ENCODE measurements around the gene HES4.

Gene HES4

GRCh38 chr1:1034439-1034781 lies 34.5 kb upstream of the HES4 start:
- Histone ChIP-seq H3K4me1 (ENCODE audit: low read length) (no peaks in the 10 kb centered on the region), H3K9ac (ENCODE audit: low read length) (no peak overlapping the region), H4K20me1 (ENCODE audit: insufficient read depth, low read length) (no peaks in the 10 kb centered on the region), H3F3A (ENCODE audit: insufficient read depth, low read length) (no peaks in the 10 kb centered on the region), H3K4me2 (ENCODE audit: low read depth, low read length) (no peak overlapping the region), H3K27ac (ENCODE audit: low read length) (no peak overlapping the region), H3K36me3 (replicated peaks; ENCODE audit: insufficient read depth, low read length) (no peaks in the 10 kb centered on the region), H3K9me2 (replicated peaks; ENCODE audit: insufficient read depth, low read length) (no peaks in the 10 kb centered on the region), H3K79me2 (ENCODE audit: low read length) (no peaks in the 10 kb centered on the region), H3K4me3 (ENCODE audit: low read length) (no peak overlapping the region), H3K9me3 (replicated peaks; ENCODE audit: insufficient read depth, low read length) (no peaks in the 10 kb centered on the region), H3K27me3 (replicated peaks; ENCODE audit: insufficient read depth, low read length) (peaks cover 74% of the 10 kb centered on the region), H2AFZ (ENCODE audit: low read length) (no peak overlapping the region)
- no peak for DNase-seq
- TF ChIP-seq, protein P1, sequence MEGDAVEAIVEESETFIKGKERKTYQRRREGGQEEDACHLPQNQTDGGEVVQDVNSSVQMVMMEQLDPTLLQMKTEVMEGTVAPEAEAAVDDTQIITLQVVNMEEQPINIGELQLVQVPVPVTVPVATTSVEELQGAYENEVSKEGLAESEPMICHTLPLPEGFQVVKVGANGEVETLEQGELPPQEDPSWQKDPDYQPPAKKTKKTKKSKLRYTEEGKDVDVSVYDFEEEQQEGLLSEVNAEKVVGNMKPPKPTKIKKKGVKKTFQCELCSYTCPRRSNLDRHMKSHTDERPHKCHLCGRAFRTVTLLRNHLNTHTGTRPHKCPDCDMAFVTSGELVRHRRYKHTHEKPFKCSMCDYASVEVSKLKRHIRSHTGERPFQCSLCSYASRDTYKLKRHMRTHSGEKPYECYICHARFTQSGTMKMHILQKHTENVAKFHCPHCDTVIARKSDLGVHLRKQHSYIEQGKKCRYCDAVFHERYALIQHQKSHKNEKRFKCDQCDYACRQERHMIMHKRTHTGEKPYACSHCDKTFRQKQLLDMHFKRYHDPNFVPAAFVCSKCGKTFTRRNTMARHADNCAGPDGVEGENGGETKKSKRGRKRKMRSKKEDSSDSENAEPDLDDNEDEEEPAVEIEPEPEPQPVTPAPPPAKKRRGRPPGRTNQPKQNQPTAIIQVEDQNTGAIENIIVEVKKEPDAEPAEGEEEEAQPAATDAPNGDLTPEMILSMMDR (IDR thresholded peaks at IDR 0.05; ENCODE audit: low read length): no peak
- TF ChIP-seq EZH2phosphoT487 (IDR thresholded peaks at IDR 0.05; ENCODE audit: low read length) (no peak), EZH2 (optimal IDR thresholded peaks at IDR 0.05; ENCODE audit: low read depth, low read length) (no peak)

- Histone ChIP-seq H3K27me3 (replicated peaks; ENCODE audit: insufficient read depth, low read length) (peaks cover 69% of the 10 kb centered on the region), H2AFZ (ENCODE audit: low read length) (no peak overlapping the region), H3K9me3 (replicated peaks; ENCODE audit: insufficient read depth, low read length) (no peaks in the 10 kb centered on the region), H3K4me3 (ENCODE audit: low read length) (no peak overlapping the region), H3K9ac (ENCODE audit: low read length) (no peak overlapping the region), H3K36me3 (replicated peaks; ENCODE audit: insufficient read depth, low read length) (no peaks in the 10 kb centered on the region), H3K9me2 (replicated peaks; ENCODE audit: insufficient read depth, low read length) (no peaks in the 10 kb centered on the region), H3K4me2 (ENCODE audit: low read depth, low read length) (no peak overlapping the region), H3K4me1 (ENCODE audit: low read length) (no peaks in the 10 kb centered on the region), H3K27ac (ENCODE audit: low read length) (no peak overlapping the region), H4K20me1 (ENCODE audit: insufficient read depth, low read length) (no peaks in the 10 kb centered on the region), H3F3A (ENCODE audit: insufficient read depth, low read length) (no peaks in the 10 kb centered on the region), H3K79me2 (ENCODE audit: low read length) (no peaks in the 10 kb centered on the region)
- TF ChIP-seq EZH2 (optimal IDR thresholded peaks at IDR 0.05; ENCODE audit: low read depth, low read length) (no peak), EZH2phosphoT487 (IDR thresholded peaks at IDR 0.05; ENCODE audit: low read length) (no peak)
- TF ChIP-seq, protein P1 (IDR thresholded peaks at IDR 0.05; ENCODE audit: low read length): no peak
- no peak for DNase-seq
Measured at GRCh38 chr1:1033731-1034438, 34.0 kb upstream of the HES4 start.

- Histone ChIP-seq H3K36me3 (replicated peaks; ENCODE audit: insufficient read depth, low read length) (no peaks in the 10 kb centered on the region), H3K9ac (ENCODE audit: low read length) (no peak overlapping the region), H3K4me3 (ENCODE audit: low read length) (peak overlapping the region; percentile 43), H2AFZ (ENCODE audit: low read length) (peak overlapping the region; percentile 45; the same call in 1 of the 2 replicates), H3K9me3 (replicated peaks; ENCODE audit: insufficient read depth, low read length) (no peaks in the 10 kb centered on the region), H3K9me2 (replicated peaks; ENCODE audit: insufficient read depth, low read length) (no peaks in the 10 kb centered on the region), H3K4me2 (ENCODE audit: low read depth, low read length) (peak overlapping the region; percentile 79), H4K20me1 (ENCODE audit: insufficient read depth, low read length) (no peaks in the 10 kb centered on the region), H3K79me2 (ENCODE audit: low read length) (no peaks in the 10 kb centered on the region), H3F3A (ENCODE audit: insufficient read depth, low read length) (no peaks in the 10 kb centered on the region), H3K27ac (ENCODE audit: low read length) (no peak overlapping the region), H3K4me1 (ENCODE audit: low read length) (no peaks in the 10 kb centered on the region), H3K27me3 (replicated peaks; ENCODE audit: insufficient read depth, low read length) (peaks cover 61% of the 10 kb centered on the region)
- TF ChIP-seq EZH2 (optimal IDR thresholded peaks at IDR 0.05; ENCODE audit: low read depth, low read length) (no peak), EZH2phosphoT487 (IDR thresholded peaks at IDR 0.05; ENCODE audit: low read length) (no peak)
- TF ChIP-seq, protein P1 (IDR thresholded peaks at IDR 0.05; ENCODE audit: low read length): peak; percentile 68
- DNase-seq: peak; percentile 91
Measured at GRCh38 chr1:1033009-1033587, 33.2 kb upstream of the HES4 start.

All from MM.1S (cell line).